Measurements from ENCODE around the gene TMPRSS6.
"Not testable (repeated sequence)": the region's sequence is repeated elsewhere in the genome, so short reads cannot be mapped to it uniquely, and the experiment has no call there.

The TMPRSS6 gene

DNA sequence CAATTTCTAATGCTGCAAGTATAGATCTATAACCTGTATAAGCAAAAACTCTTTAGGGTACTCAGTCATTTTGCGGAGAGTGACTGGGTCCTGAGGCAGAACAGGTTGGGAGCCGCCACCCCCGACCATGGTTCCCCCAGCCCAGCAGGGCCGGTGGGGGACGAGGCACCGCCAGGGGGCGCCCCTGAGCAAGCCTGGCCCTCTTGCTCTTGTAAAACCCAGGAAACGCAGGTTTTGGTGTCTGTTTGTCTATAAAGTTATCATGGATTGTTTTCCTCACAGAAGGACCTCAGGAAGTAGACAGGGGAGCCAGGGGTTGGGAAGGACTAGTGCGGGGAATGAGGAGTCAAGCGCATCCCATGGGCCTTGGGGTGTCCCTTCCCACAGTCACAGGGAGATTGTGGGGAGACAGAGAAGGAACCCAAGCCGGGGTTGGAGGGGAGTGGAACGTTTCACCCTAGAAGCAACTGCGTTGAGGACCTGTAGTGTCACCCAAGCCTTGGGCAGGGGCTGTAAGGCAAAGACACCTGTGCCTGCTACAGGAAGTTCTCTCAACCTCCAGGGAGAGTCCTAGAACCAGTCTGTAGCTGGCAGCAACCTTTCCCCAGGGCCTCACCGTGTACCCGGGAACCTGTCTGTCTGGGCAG lies 31.6 kb downstream of the TMPRSS6 start:
- TF ChIP-seq, protein P1, sequence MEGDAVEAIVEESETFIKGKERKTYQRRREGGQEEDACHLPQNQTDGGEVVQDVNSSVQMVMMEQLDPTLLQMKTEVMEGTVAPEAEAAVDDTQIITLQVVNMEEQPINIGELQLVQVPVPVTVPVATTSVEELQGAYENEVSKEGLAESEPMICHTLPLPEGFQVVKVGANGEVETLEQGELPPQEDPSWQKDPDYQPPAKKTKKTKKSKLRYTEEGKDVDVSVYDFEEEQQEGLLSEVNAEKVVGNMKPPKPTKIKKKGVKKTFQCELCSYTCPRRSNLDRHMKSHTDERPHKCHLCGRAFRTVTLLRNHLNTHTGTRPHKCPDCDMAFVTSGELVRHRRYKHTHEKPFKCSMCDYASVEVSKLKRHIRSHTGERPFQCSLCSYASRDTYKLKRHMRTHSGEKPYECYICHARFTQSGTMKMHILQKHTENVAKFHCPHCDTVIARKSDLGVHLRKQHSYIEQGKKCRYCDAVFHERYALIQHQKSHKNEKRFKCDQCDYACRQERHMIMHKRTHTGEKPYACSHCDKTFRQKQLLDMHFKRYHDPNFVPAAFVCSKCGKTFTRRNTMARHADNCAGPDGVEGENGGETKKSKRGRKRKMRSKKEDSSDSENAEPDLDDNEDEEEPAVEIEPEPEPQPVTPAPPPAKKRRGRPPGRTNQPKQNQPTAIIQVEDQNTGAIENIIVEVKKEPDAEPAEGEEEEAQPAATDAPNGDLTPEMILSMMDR (IDR thresholded peaks at IDR 0.05; ENCODE audit: unreplicated experiment in 3 of 3) = peak; percentile 92 to 96 (median 94)
- H3K4me3 Mint-ChIP-seq = no peak overlapping the region
- H3K36me3 Mint-ChIP-seq (ENCODE audit: low read depth) = no peaks in the 10 kb centered on the region
- peaks cover 27% of the 10 kb centered on the region for H3K27me3 Mint-ChIP-seq (ENCODE audit: low read depth)
- peaks cover 5% of the 10 kb centered on the region for H3K4me1 Mint-ChIP-seq
- peak overlapping the region in 1 of 3 experiments; percentile 5 for H3K27ac Mint-ChIP-seq
- no peaks in the 10 kb centered on the region for H3K9me3 Mint-ChIP-seq

DNA sequence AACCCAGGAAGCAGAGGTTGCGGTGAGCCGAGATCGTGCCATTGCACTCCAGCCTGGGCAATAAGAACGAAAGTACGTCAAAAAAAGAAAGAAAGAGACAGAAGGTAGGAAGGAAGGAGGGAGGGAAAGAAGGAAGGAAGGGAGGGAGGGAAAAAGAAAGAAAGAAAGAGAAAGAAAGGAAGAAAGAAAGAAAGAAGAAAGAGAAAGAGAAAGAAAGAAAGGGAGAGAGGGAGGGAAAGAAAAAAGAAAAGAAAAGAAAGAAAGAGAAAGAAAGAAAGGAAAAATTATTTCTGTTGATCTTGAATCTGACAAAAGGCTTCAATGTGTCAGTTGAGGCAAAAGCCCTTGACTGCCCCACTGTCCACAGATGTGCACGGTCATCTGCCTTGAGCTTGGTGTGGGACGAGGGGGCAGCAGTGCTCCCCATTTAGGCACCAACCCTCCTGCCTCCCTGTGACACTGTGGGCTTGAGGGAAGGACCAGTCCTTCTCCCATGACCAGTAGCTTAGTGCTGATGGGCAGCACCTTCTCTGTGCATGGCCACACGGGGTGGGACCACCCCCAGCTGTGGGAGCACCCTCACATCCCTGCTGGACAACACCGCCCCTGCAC lies 33.6 kb downstream of the TMPRSS6 start:
- TF ChIP-seq, protein P1 (IDR thresholded peaks at IDR 0.05; ENCODE audit: unreplicated experiment in 3 of 3) = no peak
- Mint-ChIP-seq H3K27me3 (ENCODE audit: low read depth) (peaks cover 27% of the 10 kb centered on the region), H3K36me3 (ENCODE audit: low read depth) (no peaks in the 10 kb centered on the region), H3K27ac (no peak overlapping the region), H3K4me3 (no peak overlapping the region), H3K4me1 (peaks cover 5% of the 10 kb centered on the region), H3K9me3 (no peaks in the 10 kb centered on the region)

DNA sequence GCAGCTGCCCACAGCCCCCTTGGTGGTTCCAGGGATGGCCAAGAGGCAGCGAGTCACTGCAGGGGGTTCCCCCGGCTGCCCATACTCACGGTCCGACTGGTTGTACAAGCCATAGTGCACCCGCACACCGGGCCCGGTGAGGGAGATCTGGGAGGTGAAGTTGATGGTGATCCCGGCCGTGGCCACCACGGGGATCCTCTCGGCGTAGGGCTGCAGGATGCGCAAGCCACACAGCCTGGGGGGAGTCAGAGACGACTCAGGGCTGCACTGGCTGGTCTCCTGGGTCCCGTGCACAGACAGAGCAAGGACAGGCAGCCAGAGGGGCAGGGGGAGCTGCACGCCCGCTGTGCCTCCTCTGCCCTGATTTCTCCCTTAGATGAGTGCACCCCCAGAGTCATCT lies 34.5 kb downstream of the TMPRSS6 start:
- no peak overlapping the region for H3K27ac Mint-ChIP-seq
- H3K4me1 Mint-ChIP-seq = peaks cover 5% of the 10 kb centered on the region
- no peaks in the 10 kb centered on the region for H3K36me3 Mint-ChIP-seq (ENCODE audit: low read depth)
- no peaks in the 10 kb centered on the region for H3K9me3 Mint-ChIP-seq
- no peak overlapping the region for H3K4me3 Mint-ChIP-seq
- TF ChIP-seq, protein P1 (IDR thresholded peaks at IDR 0.05; ENCODE audit: unreplicated experiment in 3 of 3) = no peak
- H3K27me3 Mint-ChIP-seq (ENCODE audit: low read depth) = peaks cover 20% of the 10 kb centered on the region

DNA sequence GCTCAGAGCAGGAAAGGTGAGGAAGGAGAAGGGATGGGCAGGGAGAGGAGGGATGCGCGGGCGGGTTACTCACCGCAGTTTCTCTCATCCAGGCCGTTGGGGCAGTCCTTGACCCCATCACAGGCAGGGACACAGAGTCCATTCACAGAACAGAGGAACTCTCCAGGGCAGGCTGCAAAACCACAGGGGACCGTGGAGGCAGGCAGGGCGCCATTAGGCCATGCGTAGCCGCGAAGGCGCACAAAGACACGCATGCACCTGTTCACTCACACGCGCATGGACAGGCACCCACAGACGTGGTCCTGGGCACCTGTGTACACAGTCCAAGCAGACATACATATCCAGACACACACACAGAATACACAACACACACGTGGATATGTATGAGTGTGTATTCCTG lies 35.0 kb downstream of the TMPRSS6 start:
- Mint-ChIP-seq H3K27me3 (ENCODE audit: low read depth) (peaks cover 15% of the 10 kb centered on the region), H3K27ac (no peak overlapping the region), H3K4me3 (no peak overlapping the region), H3K4me1 (peaks cover 5% of the 10 kb centered on the region), H3K36me3 (ENCODE audit: low read depth) (no peaks in the 10 kb centered on the region), H3K9me3 (no peaks in the 10 kb centered on the region)
- TF ChIP-seq, protein P1 (IDR thresholded peaks at IDR 0.05; ENCODE audit: unreplicated experiment in 3 of 3) = no peak

DNA sequence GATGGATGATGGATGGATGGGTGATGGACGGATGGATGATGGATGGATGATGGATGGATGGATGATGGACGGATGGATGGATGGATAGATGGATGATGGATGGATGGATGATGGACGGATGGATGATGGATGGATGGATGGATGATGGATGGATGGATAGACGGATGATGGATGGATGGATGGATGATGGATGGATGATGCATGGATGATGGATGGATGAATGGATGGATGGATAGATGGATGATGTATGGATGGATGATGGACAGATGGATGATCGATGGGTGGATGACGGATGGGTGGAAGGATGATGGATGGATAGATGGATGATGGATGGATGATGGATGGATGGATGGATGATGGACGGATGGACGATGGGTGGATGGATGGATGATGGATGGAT lies 36.8 kb downstream of the TMPRSS6 start:
- peaks cover 23% of the 10 kb centered on the region for H3K27me3 Mint-ChIP-seq (ENCODE audit: low read depth)
- peaks cover under 1% of the 10 kb centered on the region for H3K4me1 Mint-ChIP-seq
- H3K27ac Mint-ChIP-seq = no peak overlapping the region
- no peaks in the 10 kb centered on the region for H3K9me3 Mint-ChIP-seq
- no peaks in the 10 kb centered on the region for H3K36me3 Mint-ChIP-seq (ENCODE audit: low read depth)
- no peak overlapping the region for H3K4me3 Mint-ChIP-seq
- TF ChIP-seq, protein P1 (IDR thresholded peaks at IDR 0.05; ENCODE audit: unreplicated experiment in 3 of 3) = no peak

DNA sequence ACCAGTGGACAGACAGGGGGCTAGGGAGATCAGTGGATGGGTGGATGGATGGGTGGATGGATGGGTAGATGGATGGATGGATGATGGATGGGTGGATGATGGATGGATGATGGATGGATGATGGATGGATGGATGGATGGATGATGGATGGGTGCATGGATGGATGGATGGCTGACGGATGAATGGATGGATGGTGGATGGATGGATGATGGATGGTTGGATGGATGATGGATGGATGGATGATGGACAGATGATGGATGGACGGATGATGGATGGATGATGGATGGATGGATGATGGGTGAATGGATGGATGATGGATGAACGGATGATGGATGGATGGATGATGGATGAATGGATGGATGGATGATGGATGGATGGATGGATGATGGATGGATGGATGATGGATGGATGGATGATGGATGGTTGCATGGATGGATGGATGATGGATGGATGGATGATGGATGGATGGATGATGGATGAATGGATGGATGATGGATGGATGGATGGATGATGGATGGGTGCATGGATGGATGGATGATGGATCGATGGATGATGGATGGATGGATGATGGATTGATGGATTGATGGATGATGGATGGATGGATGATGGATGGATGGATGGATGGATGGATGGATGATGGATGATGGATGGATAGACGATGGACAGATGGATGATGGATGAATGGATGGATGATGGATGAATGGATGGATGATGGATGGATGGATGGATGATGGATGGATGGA lies 37.5 kb downstream of the TMPRSS6 start:
- H3K4me1 Mint-ChIP-seq; H3K27ac Mint-ChIP-seq; H3K4me3 Mint-ChIP-seq; H3K9me3 Mint-ChIP-seq; H3K36me3 Mint-ChIP-seq (ENCODE audit: low read depth): not testable (repeated sequence)
- peaks cover 25% of the 10 kb centered on the region for H3K27me3 Mint-ChIP-seq (ENCODE audit: low read depth)
